HEK293T (cell line): Measurements from ENCODE around the gene TEAD2.

ENCODE experiments used
- BHLHE40 ChIP-seq: fragments of 450-650 bp; IDR thresholded peaks from 2 replicates; pipeline ENCODE4 v1.6.1; 2016; ENCODE audit warnings: mild to moderate bottlenecking, moderate library complexity, borderline replicate concordance
- CTBP1 ChIP-seq: fragments of 450-650 bp; IDR thresholded peaks from 2 replicates; pipeline ENCODE4 v1.6.1; 2016; ENCODE audit warnings: borderline replicate concordance
- ELF4 ChIP-seq: fragments of 450-650 bp; IDR thresholded peaks from 2 replicates; pipeline ENCODE4 v1.6.1; 2017; ENCODE audit warnings: antibody characterized with exemption
- FOXK2 ChIP-seq: fragments of 450-650 bp; IDR thresholded peaks from 2 replicates; pipeline ENCODE4 v1.6.1; 2016; ENCODE audit warnings: mild to moderate bottlenecking
- FOXM1 ChIP-seq: fragments of 450-650 bp; IDR thresholded peaks from 2 replicates; pipeline ENCODE4 v1.6.1; 2017; ENCODE audit warnings: mild to moderate bottlenecking, borderline replicate concordance
- PKNOX1 ChIP-seq: fragments of 450-650 bp; IDR thresholded peaks from 2 replicates; pipeline ENCODE4 v1.6.1; 2016
- SP1 ChIP-seq: fragments of 450-650 bp; IDR thresholded peaks from 2 replicates; pipeline ENCODE4 v1.6.1; 2017
- SUZ12 ChIP-seq: fragments of 450-650 bp; IDR thresholded peaks from 2 replicates; pipeline ENCODE4 v1.6.1; 2016; ENCODE audit warnings: mild to moderate bottlenecking
- TARDBP ChIP-seq: fragments of 450-650 bp; IDR thresholded peaks from 2 replicates; pipeline ENCODE4 v1.6.1; 2016

GRCh38 chr19:49343123-49343522, 19.1 kb downstream of the TEAD2 start:
- TF ChIP-seq SUZ12: no peak
- no peak for TF ChIP-seq BHLHE40
- TF ChIP-seq CTBP1: no peak
- no peak for TF ChIP-seq FOXM1
- TF ChIP-seq FOXK2: no peak
- TF ChIP-seq SP1: no peak
- no peak for TF ChIP-seq TARDBP
- TF ChIP-seq PKNOX1: no peak
- TF ChIP-seq ELF4: no peak
